Measurements from ENCODE around the gene TMEM200B.
"Not testable (repeated sequence)": the region's sequence is repeated elsewhere in the genome, so short reads cannot be mapped to it uniquely, and the experiment has no call there.

TMEM200B gene

GRCh38 chr1:29133861-29134694 is 10.4 kb upstream of the TMEM200B start:
- DNase-seq = no peak

DNA sequence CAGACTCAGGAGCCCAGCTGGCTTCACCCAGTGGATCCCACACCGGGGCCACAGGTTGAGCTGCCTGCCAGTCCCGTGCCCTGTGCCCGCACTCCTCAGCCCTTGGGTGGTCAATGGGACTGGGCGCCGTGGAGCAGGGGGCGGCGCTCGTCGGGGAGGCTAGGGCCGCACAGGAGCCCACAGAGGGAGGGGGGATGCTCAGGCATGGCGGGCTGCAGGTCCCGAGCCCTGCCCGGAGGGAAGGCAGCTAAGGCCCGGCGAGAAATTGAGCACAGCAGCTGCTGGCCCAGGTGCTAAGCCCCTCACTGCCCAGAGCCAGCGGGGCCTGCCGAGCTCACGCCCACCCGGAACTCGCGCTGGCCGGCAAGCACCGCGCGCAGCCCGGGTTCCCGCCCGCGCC is 7.4 kb upstream of the TMEM200B start:
- DNase-seq = not testable (repeated sequence)

DNA sequence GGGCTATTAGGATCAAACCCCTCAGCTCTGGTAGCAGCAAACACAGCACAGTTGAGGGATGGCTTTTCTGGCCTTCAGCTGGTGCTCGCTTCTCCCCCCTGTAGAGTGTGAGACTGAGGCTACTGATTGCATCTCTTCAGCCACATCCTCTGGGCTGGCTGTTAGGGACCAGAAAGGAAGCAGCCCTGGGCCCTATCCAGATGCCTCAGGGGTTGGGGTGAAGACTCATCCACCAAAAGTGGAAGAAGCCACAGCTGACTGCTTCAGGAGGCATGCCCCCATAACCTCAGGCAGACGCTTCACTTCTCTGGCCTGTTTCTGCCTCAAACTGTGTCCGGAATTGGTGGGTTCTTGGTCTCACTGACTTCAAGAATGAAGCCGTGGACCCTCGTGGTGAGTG is 6.2 kb upstream of the TMEM200B start:
- no peak for DNase-seq

DNA sequence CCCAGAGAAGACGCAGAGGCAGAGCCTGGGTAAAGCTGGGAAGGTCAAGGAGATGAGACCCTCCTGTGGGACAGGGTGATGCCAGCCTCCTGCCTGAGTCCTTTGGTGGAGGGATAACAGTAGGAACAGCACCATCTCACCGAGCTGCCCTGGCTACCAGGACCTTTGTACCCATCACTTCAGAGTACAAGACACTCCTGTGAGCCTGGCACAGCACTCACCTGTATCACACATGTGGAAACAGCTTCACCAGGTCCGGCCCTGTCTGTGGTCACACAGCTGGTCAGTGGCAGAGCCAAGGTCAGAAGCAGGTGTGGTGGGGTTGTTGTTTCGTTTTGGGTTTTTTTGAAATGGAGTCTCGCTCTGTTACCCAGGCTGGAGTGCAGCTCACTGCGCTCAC is 5.0 kb upstream of the TMEM200B start:
- DNase-seq = no peak

GRCh38 chr1:29126198-29126597 is 2.5 kb upstream of the TMEM200B start:
- no peak for DNase-seq

- no peak for DNase-seq
These were observed 2.1 kb upstream of the TMEM200B start for GRCh38 chr1:29125788-29126187.

GRCh38 chr1:29125237-29125641 is 1.5 kb upstream of the TMEM200B start:
- no peak for DNase-seq

GRCh38 chr1:29124366-29125236 is 898 bp upstream of the TMEM200B start:
- no peak for DNase-seq

DNA sequence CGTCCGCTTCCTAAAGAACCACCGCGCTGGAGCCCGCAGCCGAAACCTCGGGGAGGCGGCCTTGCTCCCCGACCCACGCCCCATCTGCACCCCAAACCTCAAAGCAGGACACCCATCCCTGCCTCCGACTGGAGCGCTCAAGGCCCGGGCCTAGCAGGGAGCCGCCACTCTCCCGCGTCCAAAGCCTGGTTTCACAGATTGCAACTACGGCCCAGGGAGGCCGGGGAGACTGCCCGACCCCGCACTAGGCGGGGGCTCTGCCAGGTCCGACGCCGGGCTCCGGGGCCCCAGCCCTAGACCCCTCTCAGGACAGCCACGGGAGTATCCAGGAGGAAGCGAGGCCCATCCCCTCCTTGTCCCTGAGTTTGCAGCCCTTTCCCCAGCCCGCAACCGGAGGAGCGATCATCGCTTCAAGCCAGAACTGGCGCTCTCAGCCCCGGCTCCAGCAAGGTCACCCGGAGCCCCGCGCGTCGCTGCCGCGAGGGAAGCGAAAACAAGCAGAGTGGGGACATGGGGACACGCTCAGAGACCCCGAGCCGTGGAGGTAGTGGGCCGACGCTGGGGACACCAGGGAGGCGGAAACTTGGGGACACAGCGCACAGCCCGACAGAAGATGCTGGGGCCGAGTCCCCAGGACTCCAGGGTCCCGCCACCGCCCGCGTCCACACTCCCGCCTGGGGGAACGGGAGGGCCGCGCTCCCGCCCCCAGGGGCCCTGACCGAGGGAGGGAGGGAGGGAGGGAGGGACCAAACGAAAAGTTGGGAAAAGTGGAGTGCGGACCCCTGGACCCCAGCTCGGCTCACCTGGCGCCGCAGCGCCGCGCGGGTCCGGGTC is 433 bp downstream of the TMEM200B start:
- DNase-seq = no peak

GRCh38 chr1:29122682-29123052 is 1.0 kb downstream of the TMEM200B start:
- no peak for DNase-seq

- no peak for DNase-seq
These were observed 1.6 kb downstream of the TMEM200B start for GRCh38 chr1:29121936-29122681.

DNA sequence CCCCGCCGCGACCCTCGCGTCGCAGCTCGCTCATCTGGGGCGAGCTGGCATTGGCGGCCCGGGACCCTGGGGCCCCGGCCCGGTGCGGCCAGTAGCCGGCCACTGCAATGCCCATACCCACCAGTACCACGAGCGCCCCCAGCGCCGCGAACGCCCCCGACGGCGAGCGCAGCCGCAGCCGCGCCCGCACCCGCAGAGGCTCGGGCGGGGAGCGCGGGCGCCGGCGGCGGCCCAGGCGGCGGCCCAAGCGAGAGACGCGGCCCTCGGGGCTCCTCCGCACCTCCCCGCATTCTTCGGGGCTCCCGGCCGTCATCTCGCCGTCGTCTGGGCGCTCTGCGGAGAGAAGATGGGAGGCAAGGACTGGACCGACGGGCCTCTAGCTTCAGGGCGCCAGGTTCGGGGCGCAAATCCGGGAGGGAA is 2.2 kb downstream of the TMEM200B start:
- DNase-seq = no peak

DNA sequence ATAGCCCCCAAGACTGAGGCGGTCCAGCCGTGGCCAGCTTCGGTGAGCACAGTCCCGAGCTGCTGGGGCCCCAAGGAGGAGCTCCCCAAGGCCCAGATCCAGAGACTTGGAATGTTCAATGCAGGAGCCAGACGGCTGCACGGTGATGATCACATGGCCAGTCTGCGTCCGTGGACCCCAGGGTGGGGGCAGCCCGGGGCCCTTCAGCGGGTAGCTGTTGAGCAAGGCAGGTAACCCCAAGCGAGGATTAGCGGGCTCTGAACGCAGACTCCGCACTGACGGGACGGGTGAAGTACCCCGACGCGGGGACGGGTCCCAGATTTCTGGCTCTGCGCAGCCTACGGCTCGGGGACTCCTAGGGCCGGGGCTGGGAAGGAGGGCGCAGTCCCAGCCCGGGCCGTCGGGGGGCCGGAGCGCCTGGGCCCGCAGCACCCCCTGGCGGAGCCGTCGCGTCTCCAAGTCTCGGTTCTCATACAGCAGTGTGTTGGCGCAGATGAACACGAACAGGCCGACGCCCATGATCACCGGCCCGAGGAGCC is 2.7 kb downstream of the TMEM200B start:
- peak; percentile 24 for DNase-seq

DNA sequence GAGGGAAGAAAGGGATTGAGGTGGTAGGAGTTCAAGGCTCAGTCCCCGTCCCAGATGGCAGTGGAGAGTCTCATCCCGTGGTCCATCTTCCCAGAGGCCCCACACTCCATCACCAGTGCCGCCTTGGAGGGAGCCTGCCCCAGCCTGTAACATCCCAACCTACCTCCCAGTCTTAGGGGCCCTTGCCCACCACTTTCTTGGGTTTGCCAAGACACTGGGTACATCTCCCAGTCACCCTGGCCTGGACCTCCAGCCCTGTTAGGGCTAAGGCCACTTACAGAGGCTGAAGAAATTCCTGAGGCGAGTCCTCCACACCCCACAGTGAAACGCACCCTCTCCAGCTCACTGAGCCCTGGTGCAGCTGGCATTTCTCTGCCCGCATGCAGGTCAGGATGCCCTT is 3.3 kb downstream of the TMEM200B start:
- no peak for DNase-seq

DNA sequence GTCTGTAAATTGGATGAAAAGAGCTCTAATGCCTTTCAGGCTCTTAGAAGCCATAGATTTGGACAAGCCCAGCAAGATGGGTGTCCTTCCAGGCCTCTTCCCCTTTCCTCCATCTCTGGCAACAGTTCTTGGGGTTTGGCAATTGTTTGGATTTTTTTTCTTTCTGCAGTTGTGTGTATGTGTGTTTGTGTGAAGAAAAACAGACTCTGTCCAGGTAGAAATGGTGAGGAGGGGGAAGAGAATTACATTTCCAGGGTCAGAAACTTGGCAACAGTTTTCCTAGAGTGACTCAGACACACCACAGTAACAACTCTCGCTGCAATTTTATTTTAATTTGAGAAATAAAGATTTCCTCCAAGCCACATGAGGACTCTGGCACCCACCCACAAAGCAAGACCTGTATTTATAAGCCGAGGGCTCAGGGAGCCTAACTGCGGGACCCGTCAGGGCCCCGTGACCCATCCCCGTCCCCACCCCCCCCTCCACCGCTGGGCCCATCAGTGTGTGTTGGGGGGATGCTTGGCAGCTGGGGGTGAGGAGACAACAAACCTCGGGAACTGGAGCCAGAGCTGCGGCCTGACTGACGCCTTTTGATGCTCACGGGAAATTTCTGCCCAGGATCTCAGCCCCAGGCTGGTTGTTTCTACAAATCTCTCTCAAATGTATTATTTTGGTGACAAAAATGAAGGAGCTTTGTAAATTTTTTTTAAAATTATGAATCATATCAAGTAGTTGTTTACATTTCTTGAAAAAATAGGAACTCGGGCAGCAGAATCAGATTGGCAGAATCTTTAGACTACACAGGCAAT is 4.4 kb downstream of the TMEM200B start:
- DNase-seq = no peak

DNA sequence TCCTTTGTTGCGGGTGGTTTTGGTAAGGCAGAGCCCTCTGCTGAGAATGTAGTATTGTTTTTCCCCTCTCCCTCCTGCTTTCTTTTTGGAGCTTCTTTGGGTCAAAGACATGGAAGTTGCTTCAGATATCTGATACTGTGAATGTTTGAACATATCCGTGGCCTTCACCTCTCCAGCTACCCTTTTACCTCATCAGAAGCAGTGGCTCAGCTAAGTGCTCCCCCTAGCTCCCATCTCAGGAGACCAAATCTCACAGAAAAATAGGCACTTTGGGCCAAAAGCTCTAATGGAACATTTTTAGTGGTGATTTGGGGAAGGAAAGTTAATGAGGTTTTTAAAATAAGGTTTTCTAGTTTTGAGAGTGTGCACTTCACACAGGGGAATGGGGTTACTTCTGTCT is 6.3 kb downstream of the TMEM200B start:
- DNase-seq = no peak

DNA sequence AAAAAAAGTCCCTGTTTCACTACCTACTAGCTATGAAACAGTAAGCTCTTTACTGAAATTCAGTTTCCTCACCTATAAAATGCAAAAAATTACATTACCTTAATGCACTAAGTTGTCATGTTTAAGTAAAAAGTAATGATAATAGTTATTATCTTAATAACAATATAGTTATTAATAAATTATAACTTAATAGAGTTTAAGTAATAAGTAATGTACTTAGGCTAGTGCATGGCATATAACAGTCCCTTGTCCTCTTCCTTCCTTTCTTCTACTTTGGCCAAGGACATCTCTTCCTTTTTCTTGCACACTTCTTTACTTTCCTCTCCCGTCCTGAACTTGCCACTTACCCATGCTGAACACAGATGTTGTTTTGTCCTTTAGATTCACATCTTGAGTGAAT is 9.0 kb downstream of the TMEM200B start:
- no peak for DNase-seq

DNA sequence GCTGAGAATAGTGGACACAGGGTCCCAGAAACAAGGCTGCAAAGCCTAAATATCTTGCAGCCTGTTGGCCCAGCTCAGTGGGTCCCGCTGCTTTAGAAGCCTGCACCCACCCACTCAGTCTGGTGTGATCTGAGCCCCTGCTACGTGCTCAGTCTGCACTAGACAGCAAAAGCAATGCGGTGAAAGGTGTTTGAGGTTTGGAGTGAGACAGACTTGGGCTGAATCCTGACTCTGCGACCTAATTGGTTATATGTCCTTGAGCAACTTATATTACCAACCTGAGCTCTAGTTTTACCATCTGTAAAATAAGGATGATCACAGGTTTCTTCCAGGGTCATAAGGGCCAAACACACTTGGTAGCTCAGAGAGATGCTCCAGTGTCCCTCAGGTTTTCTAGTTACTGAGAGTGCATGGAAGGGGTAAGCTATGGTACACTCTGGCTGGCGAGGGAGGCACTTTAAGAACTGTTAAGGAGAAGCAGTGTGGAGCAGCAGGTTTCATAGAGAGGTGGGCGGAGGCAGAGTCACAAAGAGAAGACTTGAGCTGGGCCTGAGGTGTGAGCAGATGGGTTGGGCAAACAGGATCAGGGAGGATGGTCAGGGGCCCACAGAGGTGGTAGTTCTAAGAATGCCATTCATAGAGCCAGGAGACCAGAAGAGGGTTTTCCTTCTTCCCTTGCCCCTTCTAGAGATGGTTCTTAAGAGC is 10.1 kb downstream of the TMEM200B start:
- no peak for DNase-seq

GRCh38 chr1:29112705-29113412 is 10.8 kb downstream of the TMEM200B start:
- DNase-seq = no peak

DNA sequence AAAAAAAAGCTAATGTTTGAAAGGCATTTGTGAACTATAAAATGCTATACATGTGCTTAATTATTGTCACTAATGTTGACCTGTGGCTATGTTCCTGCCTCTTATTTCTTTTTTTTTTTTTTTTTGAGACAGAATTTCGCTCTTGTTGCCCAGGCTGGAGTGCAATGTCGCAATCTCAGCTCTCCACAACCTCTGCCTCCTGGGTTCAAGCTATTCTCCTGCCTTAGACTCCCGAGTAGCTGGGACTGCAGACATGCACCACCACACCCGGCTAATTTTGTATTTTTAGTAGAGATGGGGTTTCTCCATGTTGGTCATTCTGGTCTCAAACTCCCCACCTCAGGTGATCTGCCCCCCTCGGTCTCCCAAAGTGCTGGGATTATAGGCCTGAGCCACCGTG is 15.7 kb downstream of the TMEM200B start:
- DNase-seq = not testable (repeated sequence)
